ENCODE measurements around the gene MYEF2.

Gene MYEF2

DNA sequence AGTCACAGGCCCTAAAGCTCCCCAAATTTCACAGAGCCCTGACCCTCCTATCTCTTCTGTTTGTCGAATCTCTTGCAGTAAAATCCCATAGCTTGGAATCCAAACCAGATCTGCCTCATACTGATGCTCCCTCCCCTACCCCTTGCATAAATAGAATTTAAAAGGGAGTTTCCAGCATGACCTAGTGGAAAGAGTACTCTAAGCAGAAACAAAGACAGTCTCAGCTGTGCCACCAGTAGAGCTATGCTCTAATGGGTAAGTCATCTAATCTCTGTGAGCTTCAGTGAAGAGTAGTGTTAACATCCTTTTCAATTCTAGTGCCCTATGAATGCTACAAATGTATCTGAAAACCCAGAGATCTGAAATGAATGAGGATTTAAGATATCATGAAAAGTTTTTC is 24.0 kb upstream of the MYEF2 start:
- DNase-seq (ENCODE audit: low read depth) = no peak
- H3K4me3 ChIP-seq (replicated peaks; ENCODE audit: low read depth, low read length) = no peak overlapping the region
- TF ChIP-seq, protein P1, sequence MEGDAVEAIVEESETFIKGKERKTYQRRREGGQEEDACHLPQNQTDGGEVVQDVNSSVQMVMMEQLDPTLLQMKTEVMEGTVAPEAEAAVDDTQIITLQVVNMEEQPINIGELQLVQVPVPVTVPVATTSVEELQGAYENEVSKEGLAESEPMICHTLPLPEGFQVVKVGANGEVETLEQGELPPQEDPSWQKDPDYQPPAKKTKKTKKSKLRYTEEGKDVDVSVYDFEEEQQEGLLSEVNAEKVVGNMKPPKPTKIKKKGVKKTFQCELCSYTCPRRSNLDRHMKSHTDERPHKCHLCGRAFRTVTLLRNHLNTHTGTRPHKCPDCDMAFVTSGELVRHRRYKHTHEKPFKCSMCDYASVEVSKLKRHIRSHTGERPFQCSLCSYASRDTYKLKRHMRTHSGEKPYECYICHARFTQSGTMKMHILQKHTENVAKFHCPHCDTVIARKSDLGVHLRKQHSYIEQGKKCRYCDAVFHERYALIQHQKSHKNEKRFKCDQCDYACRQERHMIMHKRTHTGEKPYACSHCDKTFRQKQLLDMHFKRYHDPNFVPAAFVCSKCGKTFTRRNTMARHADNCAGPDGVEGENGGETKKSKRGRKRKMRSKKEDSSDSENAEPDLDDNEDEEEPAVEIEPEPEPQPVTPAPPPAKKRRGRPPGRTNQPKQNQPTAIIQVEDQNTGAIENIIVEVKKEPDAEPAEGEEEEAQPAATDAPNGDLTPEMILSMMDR (IDR thresholded peaks at IDR 0.05; ENCODE audit: low read length, missing control alignments) = no peak

DNA sequence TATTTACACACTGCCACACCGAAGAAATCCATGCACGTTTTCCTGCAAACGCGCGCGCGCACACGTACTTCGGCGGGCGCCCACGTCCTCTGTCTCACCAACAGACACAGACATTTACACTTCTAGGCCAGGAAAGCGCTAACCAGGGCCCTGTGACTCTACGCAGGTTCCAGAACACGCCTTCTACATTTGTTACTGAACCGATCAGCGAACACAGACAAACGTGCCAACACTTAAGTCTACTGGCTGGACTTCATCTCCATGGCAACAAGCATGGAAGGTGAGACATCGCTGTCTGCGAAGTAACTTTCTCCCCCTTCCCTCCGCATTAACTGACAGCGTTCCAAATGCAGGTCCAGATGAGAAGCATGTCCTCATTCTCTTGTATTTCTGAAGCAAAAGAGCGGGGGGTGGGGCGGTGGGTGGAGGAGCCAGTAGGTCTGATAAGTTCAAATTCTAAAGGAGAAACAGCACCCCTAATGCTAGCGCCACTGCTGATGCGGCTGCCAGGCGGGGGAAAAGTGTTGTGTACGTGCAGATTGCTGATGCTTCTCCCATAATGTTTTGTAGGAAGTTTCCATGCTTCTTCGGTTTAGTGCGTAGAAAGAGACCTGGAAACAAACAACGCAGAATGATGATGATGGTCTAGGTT is 13.6 kb upstream of the MYEF2 start, which contains the start of gene CTXN2:
TSS of gene CTXN2 (plus strand) at position 92 of the 652 bp plus-strand sequence. CDS start 9,636 bp downstream, outside the sequence.
- TF ChIP-seq, protein P1 (IDR thresholded peaks at IDR 0.05; ENCODE audit: low read length, missing control alignments) = no peak
- DNase-seq (ENCODE audit: low read depth) = no peak
- H3K4me3 ChIP-seq (replicated peaks; ENCODE audit: low read depth, low read length) = no peak within 1 kb of the TSS

DNA sequence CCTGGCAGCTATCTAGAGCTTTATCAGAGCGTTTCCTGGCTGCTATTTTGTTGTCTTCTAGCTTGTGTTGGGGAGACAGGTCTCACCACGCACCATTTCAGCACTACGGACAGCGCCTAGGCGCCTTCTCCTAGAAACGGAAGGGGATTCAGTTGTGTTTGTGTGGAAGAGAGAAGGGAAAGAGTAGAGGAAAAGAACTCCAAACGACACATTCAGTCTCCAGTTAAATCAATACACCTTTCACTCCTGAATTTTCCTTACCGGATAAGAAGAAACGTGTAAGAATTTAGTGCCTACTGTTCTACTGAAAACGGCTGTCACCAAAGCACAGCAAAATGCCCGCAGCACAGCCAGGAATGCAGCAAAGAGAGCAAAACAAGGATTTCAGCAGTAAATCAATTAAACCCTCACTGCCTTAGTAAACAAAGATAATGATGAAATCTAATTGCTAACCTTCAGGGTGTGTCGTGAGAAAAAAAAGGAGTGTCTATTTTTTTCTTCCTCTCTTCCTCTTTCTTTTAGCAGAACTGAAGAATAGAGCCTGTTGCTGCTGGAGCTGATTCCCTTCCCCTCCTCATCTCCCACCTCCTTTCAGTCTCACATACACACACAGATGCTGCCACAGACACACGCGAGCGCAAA is 13.0 kb upstream of the MYEF2 start:
- TF ChIP-seq, protein P1 (IDR thresholded peaks at IDR 0.05; ENCODE audit: low read length, missing control alignments) = no peak

DNA sequence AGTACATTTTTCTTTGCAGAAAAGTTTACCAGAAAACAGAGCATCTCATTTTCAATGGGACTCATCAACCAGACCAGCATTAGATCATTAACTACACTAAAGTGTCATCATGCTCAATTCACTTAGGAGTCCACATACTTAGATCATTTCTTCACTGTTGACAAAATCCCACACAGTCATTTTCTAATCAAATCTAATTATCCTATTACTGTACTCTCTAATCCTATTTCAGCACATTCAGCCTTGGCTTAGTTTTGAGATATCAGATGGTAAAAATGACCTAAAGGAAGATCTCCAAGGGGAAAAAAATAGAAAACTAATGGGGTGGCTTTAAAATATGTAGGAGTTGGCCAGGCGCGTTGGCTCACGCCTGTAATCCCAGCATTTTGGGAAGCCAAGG is 8.2 kb upstream of the MYEF2 start:
- no peak for DNase-seq (ENCODE audit: low read depth)
- no peak overlapping the region for H3K4me3 ChIP-seq (replicated peaks; ENCODE audit: low read depth, low read length)
- TF ChIP-seq, protein P1 (IDR thresholded peaks at IDR 0.05; ENCODE audit: low read length, missing control alignments) = no peak

More for the DNA sequence above, 13.0 kb upstream of the MYEF2 start:
- peak; percentile 78 for DNase-seq (ENCODE audit: low read depth)
- no peak overlapping the region for H3K4me3 ChIP-seq (replicated peaks; ENCODE audit: low read depth, low read length)

DNA sequence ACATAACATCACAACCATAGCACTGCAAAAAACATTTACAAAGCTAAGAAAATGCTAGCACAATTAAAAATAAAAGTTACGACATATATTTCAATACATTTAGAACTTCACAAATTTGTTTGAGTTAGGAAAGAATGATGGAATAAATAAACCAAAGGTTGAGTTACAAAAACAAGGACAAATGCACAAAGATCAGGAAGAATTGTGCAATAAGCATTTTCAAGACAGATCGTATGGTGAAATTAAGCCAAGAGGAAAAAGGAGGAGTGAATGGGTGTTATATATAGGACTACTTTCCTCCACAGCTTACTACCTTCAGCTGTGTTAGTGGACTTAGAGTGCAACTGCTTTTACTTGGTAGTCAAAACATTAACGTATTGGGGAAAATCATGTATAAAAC is 7.4 kb upstream of the MYEF2 start:
- no peak overlapping the region for H3K4me3 ChIP-seq (replicated peaks; ENCODE audit: low read depth, low read length)
- TF ChIP-seq, protein P1 (IDR thresholded peaks at IDR 0.05; ENCODE audit: low read length, missing control alignments) = no peak
- peak; percentile 6 for DNase-seq (ENCODE audit: low read depth)

DNA sequence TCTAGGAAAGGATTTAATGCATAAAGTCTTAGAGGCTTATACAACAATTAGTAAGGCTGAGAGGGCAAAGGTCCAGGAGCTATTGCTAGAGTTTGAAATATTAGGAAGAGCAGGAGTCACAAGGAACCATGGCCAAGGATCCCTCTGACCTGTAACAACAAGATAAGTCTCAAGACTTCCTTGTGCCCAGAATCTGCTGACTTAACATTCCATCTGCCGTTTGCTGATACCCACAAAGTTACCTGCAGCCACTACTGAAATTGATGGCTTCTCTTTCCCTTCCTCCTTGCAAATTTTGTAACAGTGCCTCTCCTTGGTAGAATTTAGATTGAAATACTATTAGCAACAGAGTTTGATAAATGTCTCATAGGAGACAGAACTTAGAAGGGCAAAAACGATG is 4.7 kb upstream of the MYEF2 start:
- no peak for DNase-seq (ENCODE audit: low read depth)
- no peak overlapping the region for H3K4me3 ChIP-seq (replicated peaks; ENCODE audit: low read depth, low read length)
- TF ChIP-seq, protein P1 (IDR thresholded peaks at IDR 0.05; ENCODE audit: low read length, missing control alignments) = no peak

DNA sequence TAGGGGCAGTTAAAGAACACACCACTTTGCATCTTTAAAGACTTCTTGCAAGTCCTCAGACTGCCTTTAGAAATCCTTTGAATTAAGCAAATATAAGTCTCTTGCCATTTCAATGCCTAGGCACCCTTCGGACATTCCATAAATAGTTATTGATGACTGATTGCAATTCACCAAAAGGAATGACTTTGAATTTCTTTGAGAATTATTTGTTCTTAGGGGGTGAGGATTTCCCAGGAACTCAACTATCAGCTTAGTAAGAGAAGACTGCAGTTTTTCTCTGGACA is 495 bp upstream of the MYEF2 start:
- no peak for DNase-seq (ENCODE audit: low read depth)
- TF ChIP-seq, protein P1 (IDR thresholded peaks at IDR 0.05; ENCODE audit: low read length, missing control alignments) = no peak
- H3K4me3 ChIP-seq (replicated peaks; ENCODE audit: low read depth, low read length) = peak overlapping the region; percentile 51
